IMR-90 (cell line): Measurements from ENCODE around the gene CAPN9. TPM values are rescaled to one million over a fixed set of nuclear protein-coding genes. Genes with fewer than 3 reads are reported as not detected.

Experiments
- ATAC-seq: fragments of 200-7000 bp; cut with Tn5 transposase; 2 replicates; pipeline ENCODE4 v1.9.1; 2020; ENCODE audit warnings: low read depth, mild to moderate bottlenecking, moderate library complexity
- BruUV-seq: library from RNA; stranded (reverse); fragments of 400-500 nt; replicated peaks from 2 replicates; lab custom pipeline; 2021; lab: Mats Ljungman, UMichigan
- CTCF ChIA-PET: fragments of 300-600 bp; formaldehyde crosslinking; extraction: SDS; loops from one replicate; lab custom pipeline; 2021; ENCODE audit warnings: antibody characterized with exemption; lab: Yijun Ruan, JAX
- POLR2A ChIA-PET: fragments of 300-600 bp; sonication (Branson Sonifier 250); formaldehyde crosslinking; loops from one replicate; lab custom pipeline; 2022; ENCODE audit warnings: antibody characterized with exemption; ENCODE audit not compliant: unreplicated experiment; lab: Charles Lee
- DNase-seq: peaks from one replicate; pipeline ENCODE4 v3.0.0; 2013
- H2AFZ ChIP-seq: replicated peaks from 2 replicates; pipeline ENCODE3; 2013; ENCODE audit warnings: low read length, mild to moderate bottlenecking; ENCODE audit not compliant: poor library complexity
- H2AK5ac ChIP-seq: 2 replicates; pipeline ENCODE4 v1.6.1; 2013; ENCODE audit warnings: low read depth, low read length, inconsistent platforms
- H2AK9ac ChIP-seq: replicated peaks from 2 replicates; pipeline ENCODE3; 2013; ENCODE audit warnings: mild to moderate bottlenecking, low read depth, low read length, moderate library complexity; ENCODE audit not compliant: poor library complexity
- H2BK120ac ChIP-seq: 2 replicates; pipeline ENCODE4 v1.6.1; 2013; ENCODE audit warnings: low read depth, low read length, inconsistent platforms
- H2BK15ac ChIP-seq: 3 replicates; pipeline ENCODE4 v1.6.1; 2013; ENCODE audit warnings: low read depth, low read length, inconsistent platforms
- H2BK20ac ChIP-seq: 2 replicates; pipeline ENCODE4 v1.6.1; 2013; ENCODE audit warnings: low read depth, mild to moderate bottlenecking, inconsistent platforms, low read length, moderate library complexity
- H2BK5ac ChIP-seq: 2 replicates; pipeline ENCODE4 v1.6.1; 2013; ENCODE audit warnings: mild to moderate bottlenecking, low read depth, low read length, inconsistent platforms; ENCODE audit not compliant: poor library complexity, severe bottlenecking
- H3K14ac ChIP-seq: replicated peaks from 2 replicates; pipeline ENCODE4 v1.6.1; 2013; ENCODE audit warnings: low read depth, low read length, inconsistent platforms
- H3K18ac ChIP-seq: 2 replicates; pipeline ENCODE4 v1.6.1; 2013; ENCODE audit warnings: low read depth, low read length, control low read depth
- H3K23ac ChIP-seq: 2 replicates; pipeline ENCODE4 v1.6.1; 2013; ENCODE audit warnings: low read depth, low read length, inconsistent platforms
- H3K27ac ChIP-seq: 2 replicates; pipeline ENCODE4 v1.5.1; 2013; ENCODE audit warnings: mild to moderate bottlenecking, control low read depth, low read length; ENCODE audit not compliant: insufficient read depth
- H3K27me3 ChIP-seq: 2 replicates; pipeline ENCODE4 v1.6.1; 2013; ENCODE audit warnings: low read length; ENCODE audit not compliant: control insufficient read depth, insufficient read depth
- H3K36me3 ChIP-seq: 2 replicates; pipeline ENCODE4 v1.6.1; 2013; ENCODE audit warnings: low read length, mixed read lengths; ENCODE audit not compliant: control insufficient read depth, insufficient read depth
- H3K4ac ChIP-seq: 2 replicates; pipeline ENCODE4 v1.6.1; 2013; ENCODE audit warnings: low read depth, low read length, inconsistent platforms
- H3K4me1 ChIP-seq: 2 replicates; pipeline ENCODE4 v1.6.1; 2013; ENCODE audit warnings: low read length, mixed read lengths; ENCODE audit not compliant: control insufficient read depth, insufficient read depth
- H3K4me2 ChIP-seq: 2 replicates; pipeline ENCODE4 v1.6.1; 2013; ENCODE audit warnings: low read depth, mild to moderate bottlenecking, control low read depth, low read length, moderate library complexity
- H3K4me3 ChIP-seq: 2 replicates; pipeline ENCODE4 v1.5.1; 2013; ENCODE audit warnings: low read depth, mild to moderate bottlenecking, control low read depth, low read length, moderate library complexity; ENCODE audit not compliant: insufficient read depth
- H3K56ac ChIP-seq: 2 replicates; pipeline ENCODE4 v1.6.1; 2013; ENCODE audit warnings: low read length, inconsistent platforms; ENCODE audit not compliant: insufficient read depth; ENCODE audit errors: extremely low read depth
- H3K79me1 ChIP-seq, 2 experiments: 2 replicates each; pipeline ENCODE4 v1.6.1; 2013; ENCODE audit warnings: low read length in 2 of 2, inconsistent platforms in 1 of 2, low read depth in 1 of 2
- H3K9ac ChIP-seq: 2 replicates; pipeline ENCODE4 v1.6.1; 2013; ENCODE audit warnings: low read depth, low read length, control low read depth
- H3K9me1 ChIP-seq: 2 replicates; pipeline ENCODE4 v1.6.1; 2013; ENCODE audit warnings: low read length, inconsistent platforms; ENCODE audit not compliant: insufficient read depth
- H3K9me3 ChIP-seq: 2 replicates; pipeline ENCODE4 v1.6.1; 2013; ENCODE audit warnings: low read length; ENCODE audit not compliant: control insufficient read depth, insufficient read depth
- H4K20me1 ChIP-seq: 2 replicates; pipeline ENCODE4 v1.6.1; 2013; ENCODE audit warnings: low read length, inconsistent platforms; ENCODE audit not compliant: insufficient read depth
- H4K5ac ChIP-seq: 2 replicates; pipeline ENCODE4 v1.6.1; 2013; ENCODE audit warnings: mild to moderate bottlenecking, low read depth, low read length, control low read depth
- H4K8ac ChIP-seq, 2 experiments: 2 replicates each; pipeline ENCODE4 v1.6.1; 2013; ENCODE audit warnings: low read depth in 2 of 2, low read length in 2 of 2, control low read depth in 1 of 2, inconsistent platforms in 1 of 2
- H4K91ac ChIP-seq: 2 replicates; pipeline ENCODE4 v1.6.1; 2013; ENCODE audit warnings: low read depth, low read length, inconsistent platforms; ENCODE audit not compliant: insufficient read depth
- BHLHE40 ChIP-seq: fragments of 150-350 bp; IDR thresholded peaks from 2 replicates; pipeline ENCODE4 v1.6.1; 2016; ENCODE audit warnings: mild to moderate bottlenecking, low read depth, low read length
- CEBPB ChIP-seq: IDR thresholded peaks from 2 replicates; pipeline ENCODE4 v1.6.1; 2012; ENCODE audit warnings: low read depth, low read length, improper control_type of control experiment
- CHD1 ChIP-seq: IDR thresholded peaks from 2 replicates; pipeline ENCODE4 v1.6.1; 2012; ENCODE audit warnings: low read depth, low read length, improper control_type of control experiment
- FOS ChIP-seq: fragments of 150-350 bp; IDR thresholded peaks from 2 replicates; pipeline ENCODE4 v1.6.1; 2016; ENCODE audit warnings: low read depth, low read length
- MAFK ChIP-seq: IDR thresholded peaks from 2 replicates; pipeline ENCODE4 v1.6.1; 2012; ENCODE audit warnings: low read depth, low read length, improper control_type of control experiment
- MAZ ChIP-seq: IDR thresholded peaks from 2 replicates; pipeline ENCODE4 v1.6.1; 2012; ENCODE audit warnings: low read depth, mild to moderate bottlenecking, low read length, improper control_type of control experiment, moderate library complexity, borderline replicate concordance
- MXI1 ChIP-seq: IDR thresholded peaks from 2 replicates; pipeline ENCODE4 v1.6.1; 2012; ENCODE audit warnings: low read depth, mild to moderate bottlenecking, low read length, moderate library complexity, borderline replicate concordance
- NFE2L2 ChIP-seq: fragments of 150-350 bp; IDR thresholded peaks from 2 replicates; pipeline ENCODE4 v1.6.1; 2016; ENCODE audit warnings: low read depth, mild to moderate bottlenecking, low read length
- POLR2A ChIP-seq: IDR thresholded peaks from 2 replicates; pipeline ENCODE4 v1.6.1; 2012; ENCODE audit warnings: mild to moderate bottlenecking, low read depth, low read length
- RAD21 ChIP-seq: IDR thresholded peaks from 2 replicates; pipeline ENCODE4 v1.6.1; 2012; ENCODE audit warnings: low read length, improper control_type of control experiment
- RCOR1 ChIP-seq: IDR thresholded peaks from 2 replicates; pipeline ENCODE4 v1.6.1; 2012; ENCODE audit warnings: mild to moderate bottlenecking, low read length, improper control_type of control experiment; ENCODE audit not compliant: insufficient replicate concordance
- RFX5 ChIP-seq: IDR thresholded peaks from 2 replicates; pipeline ENCODE4 v1.8.0; 2012; ENCODE audit warnings: low read depth, mild to moderate bottlenecking, low read length, moderate library complexity
- SMC3 ChIP-seq: fragments of 150-350 bp; IDR thresholded peaks from 2 replicates; pipeline ENCODE4 v1.6.1; 2016; ENCODE audit warnings: low read depth, mild to moderate bottlenecking, antibody characterized with exemption, low read length, moderate library complexity
- WGBS, 2 experiments: methylation state at CpG; one replicate each; pipeline versions ENCODE4 v1.1.5 to v1.1.7; 2013; ENCODE audit warnings: missing lambda C conversion rate in 2 of 2; ENCODE audit not compliant: insufficient read length in 1 of 2; ENCODE audit errors: extremely low coverage in 2 of 2; 5-methylcytosine and 5-hydroxymethylcytosine counted together
- dilution Hi-C: fragments of 300-500 bp; cut with HindIII; formaldehyde crosslinking; loops from one replicate; pipeline ENCODE4 v1.14.3; 2018; ENCODE audit warnings: low sequenced_read_pairs; ENCODE audit not compliant: unreplicated experiment
- in situ Hi-C: fragments of 300-500 bp; cut with MboI; formaldehyde crosslinking; loops from 3 replicates; pipeline ENCODE4 v1.14.3; 2019; ENCODE audit warnings: low sequenced_read_pairs, inconsistent platforms, mixed read lengths
- intact Hi-C: fragments of 100-400 bp; cut with micrococcal nuclease; formaldehyde crosslinking; loops from 2 replicates; pipeline ENCODE4 v1.10.0; 2022
- polyA plus RNA-seq, 3 experiments: library from polyadenylated mRNA; depleted of rRNA; stranded (reverse); fragments of >200 nt; gene quantifications; 2 replicates each; pipeline ENCODE4 v1.2.3, GENCODE V29; 2012; ENCODE audit warnings: low replicate concordance in 1 of 3
- total RNA-seq: library from RNA; depleted of rRNA; stranded (reverse); fragments of >200 nt; gene quantifications from 2 replicates; pipeline ENCODE4 v1.2.3, GENCODE V29; 2012
- TF ChIP-seq, protein P1 (sequence below): fragments of 150-350 bp; IDR thresholded peaks from 2 replicates; pipeline ENCODE4 v1.6.1; 2017; ENCODE audit warnings: mild to moderate bottlenecking, antibody characterized with exemption, low read length, low read depth
- TF ChIP-seq, protein P2 (sequence below): conservative IDR thresholded peaks from 2 replicates; pipeline ENCODE4 v1.5.1; 2012; ENCODE audit warnings: mild to moderate bottlenecking, low read depth, low read length, improper control_type of control experiment
- TF ChIP-seq, protein P3 (sequence below): fragments of 150-350 bp; IDR thresholded peaks from 2 replicates; pipeline ENCODE4 v1.6.1; 2016; ENCODE audit warnings: low read depth, mild to moderate bottlenecking, low read length, moderate library complexity, borderline replicate concordance

The CAPN9 gene
- total and polyA plus RNA-seq, 2 of the 4 experiments (the other 2 are of a cell fraction), result not detected

DNA sequence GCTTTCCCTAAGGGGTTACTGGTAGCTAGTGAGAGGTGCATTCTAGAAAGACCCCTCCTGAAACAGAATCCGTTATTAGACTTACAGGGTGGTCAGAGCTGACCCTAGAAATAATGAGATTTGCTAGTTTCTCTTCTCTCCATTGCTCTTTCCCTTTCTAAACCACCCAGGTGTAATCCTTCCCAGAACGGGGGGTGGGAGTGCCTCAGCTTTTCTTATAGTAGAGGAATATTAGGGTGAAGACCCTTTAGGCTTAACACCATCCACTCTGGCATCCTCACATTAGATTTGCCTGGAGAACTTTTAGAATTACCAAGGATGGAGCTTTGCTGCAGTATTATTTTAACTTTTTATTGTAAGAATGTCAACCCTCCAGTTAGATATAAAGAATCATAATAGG is 49.4 kb downstream of the CAPN9 start:
- DNase-seq, result no peak
- Histone ChIP-seq H3K4me1 (no peaks in the 10 kb centered on the region), H3K9ac (no peak overlapping the region), H2BK20ac (no peak overlapping the region), H3K79me1 (no peaks in the 10 kb centered on the region), H2BK5ac (no peak overlapping the region), H2BK120ac (no peak overlapping the region), H3K18ac (no peak overlapping the region), H4K20me1 (no peaks in the 10 kb centered on the region; the same call in 1 of the 2 replicates), H3K9me1 (no peaks in the 10 kb centered on the region), H3K9me3 (no peaks in the 10 kb centered on the region), H3K4ac (no peak overlapping the region), H3K27ac (no peak overlapping the region), H4K5ac (no peak overlapping the region), H4K8ac (no peak overlapping the region), H3K4me2 (no peak overlapping the region), H2AK5ac (no peak overlapping the region), H2AFZ (no peak overlapping the region), H3K56ac (no peak overlapping the region), H3K14ac (no peak overlapping the region), H3K23ac (no peak overlapping the region), H4K91ac (no peak overlapping the region), H3K4me3 (no peak overlapping the region), H2AK9ac (no peak overlapping the region), H3K36me3 (no peaks in the 10 kb centered on the region), H3K27me3 (no peaks in the 10 kb centered on the region; the same call in 1 of the 2 replicates), H2BK15ac (no peak overlapping the region)
- CTCF ChIA-PET, result interaction anchor here (1.1 to 1.4 kb wide), 2 partner anchors 9 to 121 kb away, joined by 3 to 4 read pairs; no protein-coding TSS in a partner anchor
- intact Hi-C loops, result no loop called here
- dilution Hi-C loops, result no loop called here
- BruUV-seq, result no TSS peak
- ATAC-seq, result no peak
- no peak for TF ChIP-seq RAD21
- TF ChIP-seq MAZ, result no peak
- TF ChIP-seq CEBPB, result no peak
- no peak for TF ChIP-seq MAFK
- TF ChIP-seq NFE2L2, result no peak
- no peak for TF ChIP-seq RCOR1
- no peak for TF ChIP-seq BHLHE40
- TF ChIP-seq, protein P1, sequence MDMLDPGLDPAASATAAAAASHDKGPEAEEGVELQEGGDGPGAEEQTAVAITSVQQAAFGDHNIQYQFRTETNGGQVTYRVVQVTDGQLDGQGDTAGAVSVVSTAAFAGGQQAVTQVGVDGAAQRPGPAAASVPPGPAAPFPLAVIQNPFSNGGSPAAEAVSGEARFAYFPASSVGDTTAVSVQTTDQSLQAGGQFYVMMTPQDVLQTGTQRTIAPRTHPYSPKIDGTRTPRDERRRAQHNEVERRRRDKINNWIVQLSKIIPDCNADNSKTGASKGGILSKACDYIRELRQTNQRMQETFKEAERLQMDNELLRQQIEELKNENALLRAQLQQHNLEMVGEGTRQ, result no peak
- no peak for TF ChIP-seq MXI1
- TF ChIP-seq, protein P2, sequence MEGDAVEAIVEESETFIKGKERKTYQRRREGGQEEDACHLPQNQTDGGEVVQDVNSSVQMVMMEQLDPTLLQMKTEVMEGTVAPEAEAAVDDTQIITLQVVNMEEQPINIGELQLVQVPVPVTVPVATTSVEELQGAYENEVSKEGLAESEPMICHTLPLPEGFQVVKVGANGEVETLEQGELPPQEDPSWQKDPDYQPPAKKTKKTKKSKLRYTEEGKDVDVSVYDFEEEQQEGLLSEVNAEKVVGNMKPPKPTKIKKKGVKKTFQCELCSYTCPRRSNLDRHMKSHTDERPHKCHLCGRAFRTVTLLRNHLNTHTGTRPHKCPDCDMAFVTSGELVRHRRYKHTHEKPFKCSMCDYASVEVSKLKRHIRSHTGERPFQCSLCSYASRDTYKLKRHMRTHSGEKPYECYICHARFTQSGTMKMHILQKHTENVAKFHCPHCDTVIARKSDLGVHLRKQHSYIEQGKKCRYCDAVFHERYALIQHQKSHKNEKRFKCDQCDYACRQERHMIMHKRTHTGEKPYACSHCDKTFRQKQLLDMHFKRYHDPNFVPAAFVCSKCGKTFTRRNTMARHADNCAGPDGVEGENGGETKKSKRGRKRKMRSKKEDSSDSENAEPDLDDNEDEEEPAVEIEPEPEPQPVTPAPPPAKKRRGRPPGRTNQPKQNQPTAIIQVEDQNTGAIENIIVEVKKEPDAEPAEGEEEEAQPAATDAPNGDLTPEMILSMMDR, result no peak
- TF ChIP-seq RFX5, result no peak
- TF ChIP-seq SMC3, result no peak
- no peak for TF ChIP-seq FOS
- no peak for TF ChIP-seq CHD1
- TF ChIP-seq POLR2A, result no peak
- TF ChIP-seq, protein P3, sequence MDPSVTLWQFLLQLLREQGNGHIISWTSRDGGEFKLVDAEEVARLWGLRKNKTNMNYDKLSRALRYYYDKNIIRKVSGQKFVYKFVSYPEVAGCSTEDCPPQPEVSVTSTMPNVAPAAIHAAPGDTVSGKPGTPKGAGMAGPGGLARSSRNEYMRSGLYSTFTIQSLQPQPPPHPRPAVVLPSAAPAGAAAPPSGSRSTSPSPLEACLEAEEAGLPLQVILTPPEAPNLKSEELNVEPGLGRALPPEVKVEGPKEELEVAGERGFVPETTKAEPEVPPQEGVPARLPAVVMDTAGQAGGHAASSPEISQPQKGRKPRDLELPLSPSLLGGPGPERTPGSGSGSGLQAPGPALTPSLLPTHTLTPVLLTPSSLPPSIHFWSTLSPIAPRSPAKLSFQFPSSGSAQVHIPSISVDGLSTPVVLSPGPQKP, result no peak
- WGBS, 2 experiments, result no CpG with 5 or more reads among the region's 2 CpGs
- POLR2A ChIA-PET, result no interaction called here
- in situ Hi-C loops, result loop anchor here (5.0 kb wide), 1 partner anchor 416 kb away; no protein-coding TSS in a partner anchor
